Measurements from ENCODE around the gene AAMP. TPM values are rescaled to one million over a fixed set of nuclear protein-coding genes. Genes with fewer than 3 reads are reported as not detected.
A peak's percentile ranks its signal among the peaks of the same experiment; 100 is the strongest.

The AAMP gene
- total and polyA plus RNA-seq, 4 experiments from 2014 or later = 66.2 to 101 (median 72.6) TPM

- Histone ChIP-seq H3K36me3 (ENCODE audit: insufficient read depth, low read length) (no peaks in the 10 kb centered on the region), H3K9me3 (ENCODE audit: control insufficient read depth in 1 of 2, low read length in 2 of 2) (no peaks in the 10 kb centered on the region), H3K4me3 (ENCODE audit: low read length in 2 of 2) (no peak overlapping the region), H3K27ac (ENCODE audit: low read depth, low read length) (no peak overlapping the region), H3K4me1 (ENCODE audit: insufficient read depth, low read length) (peaks cover 29% of the 10 kb centered on the region), H3K27me3 (ENCODE audit: insufficient read depth, low read length) (no peaks in the 10 kb centered on the region)
- intact Hi-C loops (cut with micrococcal nuclease) = no loop called here
- peak overlapping the region in 2 of 8 donors; percentile 30 to 46 for H3K4me3 Mint-ChIP-seq
- POLR2A ChIA-PET (ENCODE audit: partially characterized antibody) = interaction anchor here (0.8 to 11.2 kb wide), 5 partner anchors 9 to 105 kb away, joined by 3 to 176 read pairs (median 11); partner anchors contain the start of genes AAMP and PNKD
- peaks cover 0 to 13% of the 10 kb centered on the region in 2 donors for H3K36me3 Mint-ChIP-seq
- CTCF ChIA-PET (ENCODE audit: partially characterized antibody) = interaction anchor here (2.0 to 20.1 kb wide), 4 partner anchors 9 to 101 kb away, joined by 21 to 446 read pairs (median 94); partner anchors contain the start of genes AAMP, CATIP and PNKD
- H3K9me3 Mint-ChIP-seq = no peaks in the 10 kb centered on the region
- no peaks in the 10 kb centered on the region for H3K27me3 Mint-ChIP-seq
- H3K27ac Mint-ChIP-seq = peak overlapping the region in 6 of 7 donors; percentile 50 to 94 (median 60)
- peaks cover 17 to 48% (median 30%) of the 10 kb centered on the region in 4 donors for H3K4me1 Mint-ChIP-seq
- DNase-seq = no peak
These were observed 25.1 kb upstream of the AAMP start for GRCh38 chr2:218295029-218295428.

DNA sequence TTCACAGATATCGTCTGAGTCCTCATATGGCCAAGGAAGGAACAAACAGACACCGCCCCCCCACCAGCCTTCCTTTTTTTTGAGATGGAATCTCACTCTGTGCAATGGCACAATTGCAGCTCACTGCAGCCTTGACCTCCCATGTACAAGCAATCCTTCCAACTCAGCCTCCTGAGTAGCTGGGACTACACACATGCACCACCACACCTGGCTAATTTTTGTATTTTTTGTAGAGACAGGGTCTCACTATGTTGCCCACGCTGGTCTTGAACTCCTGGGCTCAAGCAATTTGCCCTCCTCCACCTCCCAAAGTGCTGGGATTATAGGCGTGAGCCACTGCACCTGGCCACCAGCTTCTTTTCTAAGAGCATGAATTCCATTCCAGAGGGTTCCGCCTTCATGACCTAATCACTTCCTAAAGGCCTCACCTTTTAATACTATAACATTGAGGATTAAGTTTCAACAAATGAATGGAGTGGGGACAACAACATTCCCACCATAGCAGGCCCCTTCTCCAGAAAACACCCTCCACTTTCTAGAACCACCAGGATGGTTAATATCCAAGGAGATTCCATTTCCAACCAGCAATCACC lies 24.6 kb upstream of the AAMP start:
- Mint-ChIP-seq H3K4me1 (peaks cover 22 to 53% (median 35%) of the 10 kb centered on the region in 4 donors), H3K27me3 (no peaks in the 10 kb centered on the region), H3K27ac (peak overlapping the region; percentile 47 to 72 (median 54)), H3K36me3 (peaks cover 0 to 18% of the 10 kb centered on the region in 2 donors), H3K4me3 (peak overlapping the region in 2 of 8 donors; percentile 39 to 50), H3K9me3 (no peaks in the 10 kb centered on the region)
- H3K4me1 ChIP-seq (ENCODE audit: insufficient read depth, low read length) = peaks cover 34% of the 10 kb centered on the region
- no peaks in the 10 kb centered on the region for H3K27me3 ChIP-seq (ENCODE audit: insufficient read depth, low read length)
- H3K4me3 ChIP-seq (ENCODE audit: low read length in 2 of 2) = no peak overlapping the region
- H3K27ac ChIP-seq (ENCODE audit: low read depth, low read length) = no peak overlapping the region
- intact Hi-C loops (cut with micrococcal nuclease) = no loop called here
- no peaks in the 10 kb centered on the region for H3K9me3 ChIP-seq (ENCODE audit: control insufficient read depth in 1 of 2, low read length in 2 of 2)
- POLR2A ChIA-PET (ENCODE audit: partially characterized antibody) = interaction anchor here (1.2 to 11.2 kb wide), 4 partner anchors 9 to 106 kb away, joined by 5 to 176 read pairs (median 14); partner anchors contain the start of genes AAMP and PNKD
- no peaks in the 10 kb centered on the region for H3K36me3 ChIP-seq (ENCODE audit: insufficient read depth, low read length)
- DNase-seq = no peak
- CTCF ChIA-PET (ENCODE audit: partially characterized antibody) = interaction anchor here (1.1 to 20.1 kb wide), 5 partner anchors 8 to 102 kb away, joined by 3 to 446 read pairs (median 36); partner anchors contain the start of genes AAMP, CATIP and PNKD

DNA sequence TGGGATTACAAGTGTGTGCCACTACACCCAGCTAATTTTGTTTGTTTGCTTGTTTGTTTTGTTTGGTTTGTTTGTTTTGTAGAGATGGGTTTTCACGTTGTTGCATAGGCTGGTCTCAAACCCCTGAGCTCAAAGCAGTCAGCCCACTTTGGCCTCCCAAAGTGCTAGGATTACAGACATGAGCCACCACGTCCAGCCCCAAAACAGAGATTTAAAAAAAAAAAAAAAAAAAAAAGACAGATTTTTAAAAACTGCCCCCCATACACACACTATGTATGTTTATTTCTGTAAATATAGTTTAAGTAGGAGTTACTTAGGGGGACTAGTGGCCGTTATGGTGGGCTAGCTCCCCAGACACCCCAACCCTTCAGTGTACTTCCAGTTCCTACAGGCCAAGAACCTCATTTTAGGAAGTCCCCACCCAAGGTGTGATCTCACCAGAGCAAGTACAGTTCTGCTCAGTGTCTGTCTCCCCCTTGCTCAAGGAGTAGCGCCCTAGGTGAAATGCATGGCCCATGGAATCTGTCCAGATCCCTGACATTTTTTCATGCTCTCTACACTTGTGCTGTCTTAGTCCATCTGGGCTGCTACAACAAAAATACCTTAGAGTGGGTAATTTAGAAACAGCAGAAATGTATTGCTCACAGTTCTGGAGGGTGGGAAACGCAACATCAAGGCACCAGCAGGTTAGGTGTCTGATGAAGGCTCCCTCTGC lies 23.9 kb upstream of the AAMP start:
- H3K9me3 ChIP-seq (ENCODE audit: control insufficient read depth in 1 of 2, low read length in 2 of 2) = no peaks in the 10 kb centered on the region
- H3K4me3 Mint-ChIP-seq = peak overlapping the region in 3 of 8 donors; percentile 35 to 52 (median 39)
- intact Hi-C loops (cut with micrococcal nuclease) = no loop called here
- peaks cover 25 to 59% (median 40%) of the 10 kb centered on the region in 4 donors for H3K4me1 Mint-ChIP-seq
- peak overlapping the region; percentile 15 to 72 (median 47) for H3K27ac Mint-ChIP-seq
- H3K27ac ChIP-seq (ENCODE audit: low read depth, low read length) = no peak overlapping the region
- no peak for DNase-seq
- no peaks in the 10 kb centered on the region for H3K9me3 Mint-ChIP-seq
- H3K4me3 ChIP-seq (ENCODE audit: low read length in 2 of 2) = no peak overlapping the region
- ChIA-PET POLR2A (ENCODE audit: partially characterized antibody) (interaction anchor here (0.8 to 11.2 kb wide), 5 partner anchors 20 to 112 kb away, joined by 3 to 176 read pairs (median 42); partner anchors contain the start of genes AAMP and PNKD), CTCF (ENCODE audit: partially characterized antibody) (interaction anchor here (0.7 to 20.1 kb wide), 8 partner anchors 13 to 886 kb away, joined by 3 to 446 read pairs (median 6); partner anchors contain the start of genes AAMP, CATIP and PNKD)
- peaks cover 0 to 18% of the 10 kb centered on the region in 2 donors for H3K36me3 Mint-ChIP-seq
- H3K27me3 ChIP-seq (ENCODE audit: insufficient read depth, low read length) = no peaks in the 10 kb centered on the region
- peaks cover 41% of the 10 kb centered on the region for H3K4me1 ChIP-seq (ENCODE audit: insufficient read depth, low read length)
- no peaks in the 10 kb centered on the region for H3K36me3 ChIP-seq (ENCODE audit: insufficient read depth, low read length)
- H3K27me3 Mint-ChIP-seq = no peaks in the 10 kb centered on the region

DNA sequence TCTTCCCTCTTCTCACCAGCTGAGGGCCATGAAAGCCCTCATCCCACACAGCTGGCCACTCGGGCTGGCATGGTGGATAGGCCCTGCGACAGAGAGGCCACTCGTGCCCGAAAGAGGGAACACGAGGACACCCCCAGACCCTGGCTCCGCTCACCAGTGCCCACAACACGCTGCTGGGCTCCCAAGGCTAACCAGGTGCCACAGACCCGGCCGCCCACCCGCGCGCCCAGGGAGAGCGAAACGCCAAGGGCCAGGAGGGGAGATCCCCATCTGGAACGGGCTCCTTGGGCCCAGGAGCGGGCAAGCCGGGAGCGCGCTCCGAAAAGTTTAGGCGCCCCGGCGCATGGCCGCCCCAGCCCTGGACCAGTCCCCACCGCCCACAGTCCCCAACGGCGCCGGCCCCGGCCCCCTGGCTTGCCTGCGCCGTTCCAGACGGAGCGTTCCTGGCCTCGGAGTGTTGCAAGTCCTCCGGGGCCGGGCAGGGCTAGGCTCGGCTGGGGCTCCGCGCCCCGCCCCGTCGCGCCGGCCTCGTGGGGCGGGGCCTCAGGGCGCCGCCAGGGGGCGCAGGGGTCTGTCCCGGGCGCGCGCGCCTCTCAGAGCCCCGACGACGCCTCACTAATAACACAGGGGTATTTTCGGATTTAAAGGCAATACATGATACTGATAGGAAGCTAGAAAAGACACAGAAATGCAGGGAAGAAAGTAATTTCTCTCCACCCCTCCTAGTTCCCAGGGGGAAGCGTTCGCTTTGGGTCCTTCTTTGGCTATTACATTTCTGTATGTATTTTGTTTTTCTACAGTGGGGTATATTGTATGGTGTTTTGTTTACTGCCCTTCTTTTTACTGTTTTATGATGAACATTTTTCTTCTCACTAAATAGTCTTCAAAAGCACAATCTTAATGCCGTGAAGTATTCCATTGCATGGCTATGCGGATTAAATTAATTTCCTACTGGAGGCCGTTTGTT lies 22.4 kb upstream of the AAMP start, which contains the start of gene TMBIM1:
Gene TMBIM1 (minus strand): TSS at position 456 of the 967 bp plus-strand sequence. CDS start 10,362 bp downstream, outside the sequence.
- POLR2A ChIA-PET (ENCODE audit: partially characterized antibody) = interaction anchor here (0.8 to 11.2 kb wide), 10 partner anchors 10 to 114 kb away, joined by 3 to 176 read pairs (median 8); partner anchors contain the start of genes AAMP, CATIP, CTDSP1 and PNKD

DNA sequence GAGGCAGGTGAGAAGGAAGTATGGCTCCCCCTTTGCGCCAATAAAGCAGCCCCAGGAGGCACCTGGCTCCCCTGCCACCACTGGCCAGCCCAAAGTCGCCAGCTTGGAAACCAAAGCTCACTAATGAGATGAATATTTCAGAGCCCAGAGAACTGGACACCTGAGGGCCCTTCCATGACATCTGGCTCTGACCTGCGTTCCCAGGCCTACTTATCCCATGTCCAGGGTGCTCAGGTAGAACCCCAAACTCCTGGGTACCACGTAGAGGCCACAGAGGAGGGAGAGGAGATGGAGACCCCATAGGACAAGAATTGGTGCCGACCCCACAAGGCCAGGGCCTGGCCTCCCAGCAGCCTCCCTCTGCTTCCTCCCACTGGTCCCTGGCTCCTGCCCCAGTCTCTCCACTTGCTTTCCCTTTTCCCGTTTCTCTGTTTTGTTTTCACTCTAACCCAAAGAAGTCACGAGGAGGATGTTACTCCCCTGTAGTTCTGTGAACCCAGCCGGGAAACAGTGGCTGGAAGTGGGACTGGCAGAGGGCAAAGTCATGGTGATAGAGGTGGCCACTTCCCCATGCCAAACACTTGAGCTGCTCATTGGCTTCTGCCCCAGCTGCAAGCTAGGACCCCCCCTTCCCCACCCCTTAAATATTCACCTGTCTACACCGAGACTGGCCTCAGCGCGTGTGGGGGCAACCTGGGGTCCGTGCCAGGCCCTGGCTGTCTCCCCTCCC lies 21.5 kb upstream of the AAMP start:
- peak in 1 of 5 donors; percentile 22 for DNase-seq
- peaks cover 0 to 28% of the 10 kb centered on the region in 2 donors for H3K36me3 Mint-ChIP-seq
- POLR2A ChIA-PET (ENCODE audit: partially characterized antibody) = interaction anchor here (0.8 to 11.2 kb wide), 16 partner anchors 11 to 114 kb away, joined by 3 to 176 read pairs (median 6); partner anchors contain the start of genes AAMP, CATIP, CTDSP1 and PNKD

More for the DNA sequence above, 22.4 kb upstream of the AAMP start, which contains the start of gene TMBIM1:
- Histone ChIP-seq H3K9me3 (ENCODE audit: control insufficient read depth in 1 of 2, low read length in 2 of 2) (no peaks in the 10 kb centered on the region), H3K27ac (ENCODE audit: low read depth, low read length) (peak within 1 kb of the TSS; percentile 94), H3K4me3 (ENCODE audit: low read length in 2 of 2) (peak within 1 kb of the TSS; percentile 74 to 78), H3K36me3 (ENCODE audit: insufficient read depth, low read length) (no peaks in the 10 kb centered on the region), H3K27me3 (ENCODE audit: insufficient read depth, low read length) (no peaks in the 10 kb centered on the region), H3K4me1 (ENCODE audit: insufficient read depth, low read length) (peaks cover 56% of the 10 kb centered on the region)
- peak; percentile 73 to 86 (median 83) for DNase-seq
- Mint-ChIP-seq H3K9me3 (no peaks in the 10 kb centered on the region), H3K36me3 (peaks cover 0 to 21% of the 10 kb centered on the region in 2 donors), H3K27ac (peak within 1 kb of the TSS; percentile 98 to 100 (median 99)), H3K4me3 (peak within 1 kb of the TSS; percentile 90 to 97 (median 96)), H3K4me1 (peaks cover 32 to 75% (median 51%) of the 10 kb centered on the region in 4 donors), H3K27me3 (no peaks in the 10 kb centered on the region)
- CTCF ChIA-PET (ENCODE audit: partially characterized antibody) = interaction anchor here (0.6 to 20.1 kb wide), 19 partner anchors 10 to 354 kb away, joined by 3 to 446 read pairs (median 5); partner anchors contain the start of genes AAMP, CATIP and PNKD
- intact Hi-C loops (cut with micrococcal nuclease) = loop anchor here (1.0 kb wide), 4 partner anchors 8 to 104 kb away; partner anchors contain the start of genes AAMP, CATIP and PNKD

More for the DNA sequence above, 21.5 kb upstream of the AAMP start:
- no peaks in the 10 kb centered on the region for H3K9me3 Mint-ChIP-seq
- H3K9me3 ChIP-seq (ENCODE audit: control insufficient read depth in 1 of 2, low read length in 2 of 2) = no peaks in the 10 kb centered on the region
- H3K27me3 Mint-ChIP-seq = no peaks in the 10 kb centered on the region
- no peaks in the 10 kb centered on the region for H3K36me3 ChIP-seq (ENCODE audit: insufficient read depth, low read length)
- H3K4me3 Mint-ChIP-seq = peak overlapping the region; percentile 90 to 97 (median 96)
- H3K4me3 ChIP-seq (ENCODE audit: low read length in 2 of 2) = peak overlapping the region; percentile 74 to 78
- peak overlapping the region; percentile 94 for H3K27ac ChIP-seq (ENCODE audit: low read depth, low read length)
- CTCF ChIA-PET (ENCODE audit: partially characterized antibody) = interaction anchor here (1.0 to 20.1 kb wide), 16 partner anchors 8 to 174 kb away, joined by 3 to 446 read pairs (median 6); partner anchors contain the start of genes AAMP, CATIP, CTDSP1 and PNKD
- peak overlapping the region; percentile 98 to 100 (median 99) for H3K27ac Mint-ChIP-seq
- H3K27me3 ChIP-seq (ENCODE audit: insufficient read depth, low read length) = no peaks in the 10 kb centered on the region
- peaks cover 41 to 83% (median 60%) of the 10 kb centered on the region in 4 donors for H3K4me1 Mint-ChIP-seq
- intact Hi-C loops (cut with micrococcal nuclease) = loop anchor here (1.0 kb wide), 5 partner anchors 7 to 105 kb away; partner anchors contain the start of genes AAMP, CATIP and PNKD
- H3K4me1 ChIP-seq (ENCODE audit: insufficient read depth, low read length) = peaks cover 65% of the 10 kb centered on the region
